ENCODE results near the gene CPM. TPM values are rescaled to one million over a fixed set of nuclear protein-coding genes. Genes with fewer than 3 reads are reported as not detected.
A peak's percentile ranks its signal among the peaks of the same experiment; 100 is the strongest.
"Not testable (repeated sequence)": the region's sequence is repeated elsewhere in the genome, so short reads cannot be mapped to it uniquely, and the experiment has no call there.

Gene CPM
- total RNA-seq, 2 experiments from 2014 or later = 50.5 to 55.1 TPM

DNA sequence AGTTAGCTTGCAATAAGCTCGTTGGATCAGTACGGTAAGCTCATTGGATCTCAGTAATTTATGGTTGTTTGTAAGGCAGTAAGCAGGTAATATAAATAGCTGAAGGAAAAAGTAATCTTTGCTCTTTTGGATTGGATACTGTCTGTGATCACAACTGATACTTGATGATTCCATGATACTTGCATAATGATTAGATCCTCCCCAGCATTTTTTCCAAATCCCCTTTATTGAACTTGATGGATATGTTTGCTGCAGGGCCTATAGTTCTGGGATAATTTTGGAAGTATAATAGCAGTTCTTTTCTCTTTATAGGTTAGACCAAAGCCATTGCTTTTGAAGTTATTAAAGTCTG is 119.8 kb downstream of the CPM start:
- Mint-ChIP-seq H3K9me3 (no peaks in the 10 kb centered on the region), H3K36me3 (ENCODE audit: low read depth) (peaks cover 68% of the 10 kb centered on the region), H3K27me3 (ENCODE audit: low read depth) (no peaks in the 10 kb centered on the region), H3K27ac (no peak overlapping the region), H3K4me1 (ENCODE audit: low read depth) (peaks cover 44% of the 10 kb centered on the region), H3K4me3 (no peak overlapping the region)
- intact Hi-C loops (cut with micrococcal nuclease) = no loop called here
- DNase-seq = no peak
- CTCF ChIA-PET = interaction anchor here (0.5 to 4.8 kb wide), 3 partner anchors 10 to 141 kb away, joined by 3 to 27 read pairs (median 5); no protein-coding TSS in a partner anchor

DNA sequence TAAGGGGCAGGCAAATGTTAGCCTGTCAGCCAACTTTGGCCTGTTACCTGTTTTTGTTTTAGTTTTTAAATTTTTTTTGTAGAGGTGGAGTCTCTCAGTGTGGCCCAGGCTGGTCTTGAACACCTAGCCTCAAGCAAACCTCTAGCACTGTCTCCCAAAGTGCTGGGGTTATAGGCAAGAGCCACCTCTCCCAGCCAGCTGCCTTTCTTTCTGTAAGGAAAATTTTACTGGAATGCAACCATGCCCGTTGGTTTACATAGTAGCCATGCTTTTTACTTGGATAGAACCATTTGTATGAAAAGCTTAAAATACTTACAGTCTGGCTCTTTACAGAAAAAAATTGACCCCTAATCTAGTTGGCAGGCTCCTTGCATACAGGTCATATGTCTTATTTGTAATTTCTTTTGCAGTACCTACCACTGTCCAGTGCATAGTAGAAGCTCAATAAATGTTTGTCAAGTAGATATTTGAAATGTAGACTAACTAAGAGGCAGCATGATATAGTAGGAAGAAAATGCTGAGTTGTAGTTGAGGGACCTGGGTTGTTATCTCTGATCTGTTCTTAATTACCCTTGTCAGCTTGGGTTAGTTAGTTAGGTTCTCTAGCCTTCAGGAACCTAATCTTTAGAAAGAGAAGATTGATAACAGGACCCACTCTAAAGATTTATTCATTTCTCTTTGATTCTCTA is 120.3 kb downstream of the CPM start:
- Mint-ChIP-seq H3K27ac (peak overlapping the region; percentile 8), H3K27me3 (ENCODE audit: low read depth) (no peaks in the 10 kb centered on the region), H3K36me3 (ENCODE audit: low read depth) (peaks cover 68% of the 10 kb centered on the region), H3K4me3 (peak overlapping the region; percentile 24), H3K9me3 (no peaks in the 10 kb centered on the region), H3K4me1 (ENCODE audit: low read depth) (peaks cover 44% of the 10 kb centered on the region)
- DNase-seq = no peak
- intact Hi-C loops (cut with micrococcal nuclease) = no loop called here
- CTCF ChIA-PET = interaction anchor here (0.5 to 4.8 kb wide), 6 partner anchors 9 to 255 kb away, joined by 3 to 27 read pairs (median 3); no protein-coding TSS in a partner anchor

DNA sequence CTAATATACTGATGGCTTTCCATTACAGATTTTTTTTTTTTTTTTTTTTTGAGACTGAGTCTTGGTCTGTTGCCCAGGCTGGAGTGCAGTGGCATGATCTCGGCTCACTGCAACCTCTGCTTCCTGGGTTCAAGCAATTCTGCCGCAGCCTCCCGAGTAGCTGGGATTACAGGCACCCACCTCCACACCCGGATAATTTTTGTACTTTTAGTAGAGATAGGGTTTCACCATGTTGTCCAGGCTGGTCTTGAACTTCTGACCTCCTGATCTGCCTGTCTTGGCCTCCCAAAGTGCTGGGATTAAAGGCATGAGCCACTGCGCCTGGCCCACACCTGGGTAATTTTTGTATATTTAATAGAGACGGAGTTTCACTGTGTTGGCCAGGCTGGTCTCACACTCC is 121.4 kb downstream of the CPM start:
- CTCF ChIA-PET = interaction anchor here (0.9 kb wide), 1 partner anchor 19 kb away, joined by 3 read pairs; no protein-coding TSS in a partner anchor
- Mint-ChIP-seq H3K4me3 (peak overlapping the region; percentile 50), H3K4me1 (ENCODE audit: low read depth) (peaks cover 46% of the 10 kb centered on the region), H3K27ac (peak overlapping the region; percentile 66), H3K36me3 (ENCODE audit: low read depth) (peaks cover 60% of the 10 kb centered on the region)
- H3K9me3 Mint-ChIP-seq; intact Hi-C loops (cut with micrococcal nuclease); H3K27me3 Mint-ChIP-seq (ENCODE audit: low read depth); DNase-seq: not testable (repeated sequence)

DNA sequence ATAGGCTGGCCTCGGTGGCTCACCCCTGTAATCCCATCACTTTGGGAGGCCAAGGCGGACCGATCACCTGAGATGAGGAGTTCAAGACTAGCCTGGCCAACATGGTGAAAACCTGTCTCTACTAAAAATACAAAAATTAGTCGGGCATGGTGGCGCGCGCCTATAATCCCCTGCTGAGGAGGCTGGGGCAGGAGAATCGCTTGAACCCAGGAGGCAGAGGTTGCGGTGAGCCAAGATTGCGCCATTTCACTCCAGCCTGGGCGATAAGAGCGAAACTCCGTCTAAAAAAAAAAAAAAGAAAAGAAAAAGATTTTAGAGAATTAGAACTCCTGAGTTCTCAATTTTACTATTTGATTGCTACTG is 123.0 kb downstream of the CPM start:
- H3K4me1 Mint-ChIP-seq (ENCODE audit: low read depth) = peaks cover 42% of the 10 kb centered on the region
- H3K27me3 Mint-ChIP-seq (ENCODE audit: low read depth); H3K9me3 Mint-ChIP-seq; intact Hi-C loops (cut with micrococcal nuclease); CTCF ChIA-PET; DNase-seq: not testable (repeated sequence)
- peaks cover 52% of the 10 kb centered on the region for H3K36me3 Mint-ChIP-seq (ENCODE audit: low read depth)
- peak overlapping the region; percentile 98 for H3K27ac Mint-ChIP-seq
- peak overlapping the region; percentile 97 for H3K4me3 Mint-ChIP-seq

DNA sequence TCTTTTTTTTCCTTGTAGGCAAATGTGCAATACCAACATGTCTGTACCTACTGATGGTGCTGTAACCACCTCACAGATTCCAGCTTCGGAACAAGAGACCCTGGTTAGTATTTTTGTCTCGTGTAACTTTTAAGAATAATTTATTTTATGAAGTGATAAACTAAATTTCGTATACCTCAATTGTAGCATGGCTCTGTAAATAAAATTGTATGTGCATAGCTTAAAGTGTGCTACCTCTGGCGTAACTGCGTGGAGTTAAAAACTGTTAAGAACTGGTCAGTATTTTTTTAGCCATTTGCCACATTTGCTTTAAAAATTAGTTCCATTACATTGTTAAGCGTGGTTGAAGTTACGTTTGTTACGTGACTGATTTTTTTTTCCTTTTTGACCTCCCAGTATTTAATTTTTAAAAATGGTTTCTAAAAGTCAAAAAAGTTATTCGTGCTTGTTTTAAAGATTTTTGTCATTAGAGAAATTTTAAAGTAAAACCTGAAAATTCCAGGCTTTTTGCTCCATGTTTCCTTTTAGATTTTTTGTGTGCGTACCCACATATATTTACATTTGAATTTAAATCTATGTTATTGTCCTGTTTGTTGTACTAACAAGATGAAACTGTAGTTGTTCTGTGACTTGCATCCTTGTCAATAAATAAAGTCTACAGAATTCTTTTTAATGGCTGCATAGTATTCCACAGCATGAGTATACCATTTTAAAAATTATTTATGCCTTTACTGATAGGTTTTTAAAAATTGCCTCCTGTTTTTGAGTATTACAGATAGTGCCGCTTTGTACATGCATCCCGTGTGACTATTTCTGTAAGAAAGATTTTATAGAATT is 123.6 kb downstream of the CPM start:
- no peak for DNase-seq
- Mint-ChIP-seq H3K27me3 (ENCODE audit: low read depth) (no peaks in the 10 kb centered on the region), H3K4me3 (peak overlapping the region; percentile 97), H3K27ac (peak overlapping the region; percentile 98), H3K36me3 (ENCODE audit: low read depth) (peaks cover 47% of the 10 kb centered on the region), H3K9me3 (no peaks in the 10 kb centered on the region), H3K4me1 (ENCODE audit: low read depth) (peaks cover 36% of the 10 kb centered on the region)
- CTCF ChIA-PET = interaction anchor here (1.2 to 3.1 kb wide), 3 partner anchors 8 to 33 kb away, joined by 3 to 17 read pairs (median 8); no protein-coding TSS in a partner anchor
- intact Hi-C loops (cut with micrococcal nuclease) = loop anchor here (2.0 to 5.0 kb wide), 7 partner anchors 153 to 1542 kb away; partner anchors contain the start of gene CAND1

DNA sequence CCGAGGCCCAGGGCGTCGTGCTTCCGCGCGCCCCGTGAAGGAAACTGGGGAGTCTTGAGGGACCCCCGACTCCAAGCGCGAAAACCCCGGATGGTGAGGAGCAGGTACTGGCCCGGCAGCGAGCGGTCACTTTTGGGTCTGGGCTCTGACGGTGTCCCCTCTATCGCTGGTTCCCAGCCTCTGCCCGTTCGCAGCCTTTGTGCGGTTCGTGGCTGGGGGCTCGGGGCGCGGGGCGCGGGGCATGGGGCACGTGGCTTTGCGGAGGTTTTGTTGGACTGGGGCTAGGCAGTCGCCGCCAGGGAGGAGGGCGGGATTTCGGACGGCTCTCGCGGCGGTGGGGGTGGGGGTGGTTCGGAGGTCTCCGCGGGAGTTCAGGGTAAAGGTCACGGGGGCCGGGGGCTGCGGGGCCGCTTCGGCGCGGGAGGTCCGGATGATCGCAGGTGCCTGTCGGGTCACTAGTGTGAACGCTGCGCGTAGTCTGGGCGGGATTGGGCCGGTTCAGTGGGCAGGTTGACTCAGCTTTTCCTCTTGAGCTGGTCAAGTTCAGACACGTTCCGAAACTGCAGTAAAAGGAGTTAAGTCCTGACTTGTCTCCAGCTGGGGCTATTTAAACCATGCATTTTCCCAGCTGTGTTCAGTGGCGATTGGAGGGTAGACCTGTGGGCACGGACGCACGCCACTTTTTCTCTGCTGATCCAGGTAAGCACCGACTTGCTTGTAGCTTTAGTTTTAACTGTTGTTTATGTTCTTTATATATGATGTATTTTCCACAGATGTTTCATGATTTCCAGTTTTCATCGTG is 124.4 kb downstream of the CPM start:
- Mint-ChIP-seq H3K27me3 (ENCODE audit: low read depth) (no peaks in the 10 kb centered on the region), H3K36me3 (ENCODE audit: low read depth) (peaks cover 44% of the 10 kb centered on the region), H3K4me1 (ENCODE audit: low read depth) (peaks cover 32% of the 10 kb centered on the region), H3K9me3 (no peaks in the 10 kb centered on the region), H3K4me3 (peak overlapping the region; percentile 97), H3K27ac (peak overlapping the region; percentile 98)
- CTCF ChIA-PET = interaction anchor here (1.0 to 3.1 kb wide), 5 partner anchors 9 to 44 kb away, joined by 3 to 17 read pairs (median 8); no protein-coding TSS in a partner anchor
- intact Hi-C loops (cut with micrococcal nuclease) = loop anchor here (1.0 to 5.0 kb wide), 13 partner anchors 19 to 1541 kb away; partner anchors contain the start of genes CAND1, MDM1, NUP107 and RAP1B
- DNase-seq = peak; percentile 82

DNA sequence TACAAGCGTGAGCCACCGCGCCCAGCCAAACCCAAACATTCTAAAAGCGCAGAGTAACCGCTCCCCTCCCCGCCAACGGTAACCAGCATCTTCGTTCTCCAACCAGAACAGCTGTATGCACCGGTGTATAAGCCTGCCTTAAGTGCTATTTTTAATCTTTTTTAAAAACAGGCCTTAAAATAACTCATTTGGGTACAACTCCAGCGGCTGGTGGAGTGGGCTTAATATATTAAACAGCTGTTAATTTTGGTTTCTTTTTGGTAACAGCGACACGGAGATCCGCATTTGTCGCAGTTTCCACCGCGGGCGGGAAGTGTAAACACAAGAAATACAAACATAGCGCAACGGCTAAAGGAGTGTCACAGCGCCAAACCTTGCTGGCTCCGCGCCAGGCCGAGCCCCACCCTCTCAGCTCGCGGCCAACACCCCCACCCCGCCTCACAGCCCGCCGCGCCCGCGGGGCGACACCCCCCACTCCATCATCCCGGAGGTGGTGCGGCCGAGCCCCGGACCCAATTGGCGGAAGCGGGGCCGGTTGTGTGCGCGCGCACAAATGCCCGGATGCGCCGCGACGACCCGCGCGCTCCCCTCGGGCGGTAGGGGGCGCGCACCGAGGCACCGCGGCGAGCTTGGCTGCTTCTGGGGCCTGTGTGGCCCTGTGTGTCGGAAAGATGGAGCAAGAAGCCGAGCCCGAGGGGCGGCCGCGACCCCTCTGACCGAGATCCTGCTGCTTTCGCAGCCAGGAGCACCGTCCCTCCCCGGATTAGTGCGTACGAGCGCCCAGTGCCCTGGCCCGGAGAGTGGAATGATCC is 125.2 kb downstream of the CPM start, which contains the start of gene MDM2:
Gene MDM2, plus strand, starts transcription at position 602 of the 812 bp plus-strand sequence. CDS start 301 bp downstream, outside the sequence.
- H3K36me3 Mint-ChIP-seq (ENCODE audit: low read depth) = peaks cover 36% of the 10 kb centered on the region
- DNase-seq = peak; percentile 95
- H3K4me1 Mint-ChIP-seq (ENCODE audit: low read depth) = peaks cover 24% of the 10 kb centered on the region
- peak within 1 kb of the TSS; percentile 97 for H3K4me3 Mint-ChIP-seq
- CTCF ChIA-PET = interaction anchor here (0.6 to 3.1 kb wide), 9 partner anchors 10 to 435 kb away, joined by 3 to 17 read pairs (median 4); no protein-coding TSS in a partner anchor
- no peaks in the 10 kb centered on the region for H3K27me3 Mint-ChIP-seq (ENCODE audit: low read depth)
- H3K27ac Mint-ChIP-seq = peak within 1 kb of the TSS; percentile 98
- intact Hi-C loops (cut with micrococcal nuclease) = loop anchor here (1.0 to 5.0 kb wide), 13 partner anchors 20 to 1540 kb away; partner anchors contain the start of genes CAND1, MDM1, NUP107 and RAP1B
- no peaks in the 10 kb centered on the region for H3K9me3 Mint-ChIP-seq

DNA sequence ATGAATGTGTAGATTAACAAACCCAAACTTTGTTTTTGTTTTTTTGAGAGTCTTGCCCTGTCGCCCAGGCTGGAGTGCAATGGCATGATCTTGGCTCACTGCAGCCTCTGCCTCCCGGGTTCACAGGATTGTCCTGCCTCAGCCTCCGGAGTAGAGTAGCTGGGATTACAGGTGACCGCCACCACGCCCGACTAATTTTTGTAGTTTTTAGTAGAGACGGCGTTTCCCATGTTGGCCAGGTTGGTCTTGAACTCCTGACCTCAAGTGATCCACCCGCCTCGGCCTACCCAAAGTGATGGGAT is 125.7 kb downstream of the CPM start:
- CTCF ChIA-PET = interaction anchor here (0.6 to 3.1 kb wide), 7 partner anchors 12 to 435 kb away, joined by 3 to 17 read pairs (median 3); no protein-coding TSS in a partner anchor
- not testable (repeated sequence) for H3K27me3 Mint-ChIP-seq (ENCODE audit: low read depth); H3K9me3 Mint-ChIP-seq; DNase-seq
- Mint-ChIP-seq H3K4me1 (ENCODE audit: low read depth) (peaks cover 21% of the 10 kb centered on the region), H3K4me3 (peak overlapping the region; percentile 97), H3K36me3 (ENCODE audit: low read depth) (peaks cover 31% of the 10 kb centered on the region), H3K27ac (peak overlapping the region; percentile 94)
- intact Hi-C loops (cut with micrococcal nuclease) = loop anchor here (5.0 kb wide), 5 partner anchors 175 to 1540 kb away; partner anchors contain the start of gene CAND1

DNA sequence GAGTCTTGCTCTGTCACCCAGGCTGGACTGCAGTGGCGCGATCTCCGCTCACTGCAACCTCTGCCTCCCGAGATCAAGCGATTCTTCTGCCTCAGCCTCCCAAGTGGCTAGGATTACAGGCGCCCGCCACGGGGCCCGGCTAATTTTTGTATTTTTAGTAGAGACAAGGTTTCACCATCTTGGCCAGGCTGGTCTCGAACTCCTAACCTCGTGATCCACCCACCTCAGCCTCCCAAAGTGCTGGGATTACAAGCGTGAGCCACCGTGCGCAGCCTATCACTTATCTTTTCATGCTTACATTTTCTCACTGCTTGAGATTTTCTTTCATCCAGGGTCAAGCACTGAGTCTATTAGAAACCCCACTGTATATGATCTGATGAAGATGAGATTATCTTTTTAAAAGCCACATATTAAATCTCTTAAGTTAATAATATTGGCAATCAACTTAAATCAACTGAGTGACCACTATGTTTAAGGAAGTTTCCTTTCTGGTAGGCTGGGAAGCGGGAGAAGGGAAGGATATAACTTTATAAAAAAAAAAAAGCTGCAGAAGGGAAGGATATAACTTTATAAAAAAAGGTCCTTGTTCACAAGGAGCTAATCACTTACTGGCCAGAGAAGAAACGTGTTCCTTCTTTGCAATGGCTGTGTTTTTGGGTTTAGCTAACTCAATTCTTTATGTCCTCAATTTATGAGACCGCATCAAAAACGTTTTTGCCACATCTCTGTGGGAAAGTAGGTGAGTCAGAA is 126.3 kb downstream of the CPM start:
- Mint-ChIP-seq H3K9me3 (no peaks in the 10 kb centered on the region), H3K27me3 (ENCODE audit: low read depth) (no peaks in the 10 kb centered on the region), H3K4me3 (peak overlapping the region; percentile 97), H3K27ac (peak overlapping the region; percentile 94), H3K4me1 (ENCODE audit: low read depth) (peaks cover 19% of the 10 kb centered on the region), H3K36me3 (ENCODE audit: low read depth) (peaks cover 29% of the 10 kb centered on the region)
- CTCF ChIA-PET = interaction anchor here (0.6 to 3.1 kb wide), 4 partner anchors 22 to 434 kb away, joined by 3 to 17 read pairs (median 6); no protein-coding TSS in a partner anchor
- no peak for DNase-seq
- intact Hi-C loops (cut with micrococcal nuclease) = loop anchor here (5.0 kb wide), 5 partner anchors 174 to 1539 kb away; partner anchors contain the start of gene CAND1

DNA sequence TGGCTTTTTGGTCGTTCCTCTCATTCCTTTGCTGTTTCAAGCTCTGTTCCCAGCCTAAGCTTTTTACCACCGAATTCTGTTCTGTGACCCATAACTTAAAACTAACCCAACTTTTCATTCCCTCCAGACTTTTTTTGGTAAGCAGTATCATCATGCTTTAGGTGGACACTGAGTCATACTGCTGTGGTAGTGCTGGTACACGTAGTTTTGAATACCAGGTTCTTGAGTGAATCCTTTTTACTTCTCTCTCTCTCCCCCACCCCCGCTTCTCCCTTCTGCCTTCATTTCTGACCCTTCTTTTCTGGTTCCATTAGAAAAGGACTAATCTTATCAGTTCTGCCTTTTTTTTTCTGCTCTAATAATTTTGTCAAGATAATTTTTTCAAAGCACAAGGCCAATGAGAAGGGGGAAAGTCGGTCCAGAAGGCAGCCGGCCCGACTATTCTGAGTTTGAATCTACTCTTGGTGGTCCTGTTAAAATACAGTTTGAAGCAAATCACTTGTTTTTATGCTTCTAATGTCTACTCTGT is 127.3 kb downstream of the CPM start:
- no peaks in the 10 kb centered on the region for H3K9me3 Mint-ChIP-seq
- DNase-seq = no peak
- H3K27ac Mint-ChIP-seq = no peak overlapping the region
- no peak overlapping the region for H3K4me3 Mint-ChIP-seq
- CTCF ChIA-PET = interaction anchor here (0.6 kb wide), 1 partner anchor 431 kb away, joined by 3 read pairs; no protein-coding TSS in a partner anchor
- intact Hi-C loops (cut with micrococcal nuclease) = loop anchor here (5.0 kb wide), 5 partner anchors 173 to 1538 kb away; partner anchors contain the start of gene CAND1
- H3K27me3 Mint-ChIP-seq (ENCODE audit: low read depth) = no peaks in the 10 kb centered on the region
- peaks cover 20% of the 10 kb centered on the region for H3K36me3 Mint-ChIP-seq (ENCODE audit: low read depth)
- H3K4me1 Mint-ChIP-seq (ENCODE audit: low read depth) = peaks cover 10% of the 10 kb centered on the region

Data from activated naive CD4-positive, alpha-beta T cell treated with anti-CD3 and anti-CD28 coated beads for 36 hours (primary cell).